SKM-1 (cell line): ENCODE measurements around the gene PELI2.
A peak's percentile ranks its signal among the peaks of the same experiment; 100 is the strongest.

Experiments
- DNase-seq: peaks from one replicate; lab custom pipeline; 2025; ENCODE audit not compliant: unreplicated experiment; lab: John Stamatoyannopoulos, UW

Gene PELI2

DNA sequence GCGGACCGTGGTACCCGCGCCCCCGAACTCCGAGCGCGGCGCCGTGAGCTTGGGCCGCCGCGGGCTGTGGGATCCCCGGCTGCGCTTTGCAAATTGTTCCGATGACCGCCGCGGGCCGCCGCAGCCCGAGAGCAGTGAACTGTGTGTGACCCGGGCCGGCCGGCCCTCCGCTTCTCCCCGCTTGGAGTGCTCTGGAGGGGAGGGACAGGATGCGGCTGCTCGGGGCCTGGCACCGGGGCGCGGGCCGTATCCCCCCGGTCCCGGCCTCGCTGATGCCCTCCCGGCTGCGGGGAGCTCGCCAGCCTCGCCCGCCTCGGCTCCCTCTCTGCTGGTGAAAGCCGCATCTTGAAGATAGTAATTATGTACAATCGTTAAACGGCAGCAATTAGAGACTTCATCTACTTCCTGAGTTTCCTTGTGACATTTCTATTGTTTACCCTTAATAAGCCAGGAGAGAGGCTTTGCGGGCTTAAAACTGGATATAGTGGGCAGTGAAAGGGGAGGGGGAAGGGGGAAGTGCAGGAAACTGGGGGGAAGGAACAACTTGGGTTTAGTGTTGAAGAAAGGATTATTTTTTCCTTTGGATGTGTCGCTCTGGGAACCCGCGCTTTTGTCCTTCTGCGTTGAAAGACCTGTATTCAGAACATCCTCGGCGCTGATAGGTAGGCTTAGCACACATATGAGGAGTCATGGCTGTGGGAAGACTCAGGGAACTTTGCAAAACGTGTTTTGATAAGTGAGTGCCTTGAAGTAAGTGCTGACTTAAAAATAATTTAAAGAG lies 1.2 kb downstream of the PELI2 start:
- DNase-seq: no peak

DNA sequence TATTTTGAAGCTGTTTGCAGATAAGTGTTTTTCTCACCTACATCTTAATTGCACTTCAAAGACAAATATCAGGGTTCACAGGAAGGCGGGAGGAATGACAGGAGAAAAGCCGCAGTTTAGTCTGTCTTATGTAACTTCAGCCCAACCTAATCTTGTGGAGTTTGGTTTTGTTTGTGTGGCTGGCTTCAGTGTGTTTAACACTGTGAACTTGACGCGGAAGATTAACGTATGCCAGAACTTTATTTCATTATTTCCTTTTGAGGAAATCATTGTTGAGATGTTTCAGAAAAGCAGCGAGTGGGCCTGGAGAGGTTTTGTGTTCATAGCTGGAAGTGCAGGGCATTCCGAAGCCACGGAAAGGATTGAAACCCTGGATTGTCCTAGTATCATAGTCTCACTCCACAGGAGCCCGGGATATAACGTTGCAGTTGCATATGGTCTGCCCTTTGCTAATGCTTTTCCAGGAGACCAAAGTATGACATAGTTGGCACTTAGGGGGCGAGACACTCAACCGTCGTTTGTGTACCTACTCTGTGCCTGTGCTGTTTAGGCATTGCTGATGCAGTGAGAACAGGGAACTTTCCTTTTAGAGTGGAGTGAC lies 2.0 kb downstream of the PELI2 start:
- DNase-seq: no peak

DNA sequence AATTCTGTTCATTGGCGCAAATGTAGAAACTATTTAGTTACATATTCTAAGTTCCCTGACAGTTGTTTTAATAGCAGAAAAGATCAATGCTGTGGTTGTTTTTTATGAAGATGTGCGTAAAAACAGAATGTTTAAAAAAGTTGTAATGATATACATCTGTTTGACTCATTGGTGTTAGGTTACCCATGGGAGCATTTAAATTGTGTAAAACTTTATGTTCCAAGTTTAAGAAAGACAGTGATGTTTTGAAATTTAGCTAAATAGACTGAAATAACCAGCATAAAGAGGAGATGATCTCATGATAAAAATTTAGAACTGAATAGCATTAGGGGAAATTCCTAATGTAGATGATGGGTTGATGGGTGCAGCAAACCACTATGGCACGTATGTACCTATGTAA lies 3.6 kb downstream of the PELI2 start:
- DNase-seq: no peak

DNA sequence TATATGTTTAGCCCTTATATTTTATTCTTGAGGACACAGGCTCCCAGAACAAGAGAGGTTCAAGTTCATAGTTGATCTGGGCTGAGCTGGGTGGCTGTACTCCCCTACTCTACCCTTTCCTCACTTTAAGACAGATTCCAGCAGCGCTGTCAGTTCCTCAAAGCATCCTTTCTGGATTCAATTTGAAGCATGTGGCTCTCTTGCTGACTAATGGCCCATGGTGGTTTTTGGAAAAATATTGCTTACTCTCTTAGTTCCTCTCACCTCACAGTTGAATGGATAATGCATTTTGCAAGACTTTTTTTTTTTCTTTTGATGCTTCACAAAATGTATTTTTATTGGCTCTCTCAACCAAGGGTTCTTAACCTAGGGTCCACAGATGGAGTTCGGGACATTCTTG lies 4.1 kb downstream of the PELI2 start:
- DNase-seq: no peak

DNA sequence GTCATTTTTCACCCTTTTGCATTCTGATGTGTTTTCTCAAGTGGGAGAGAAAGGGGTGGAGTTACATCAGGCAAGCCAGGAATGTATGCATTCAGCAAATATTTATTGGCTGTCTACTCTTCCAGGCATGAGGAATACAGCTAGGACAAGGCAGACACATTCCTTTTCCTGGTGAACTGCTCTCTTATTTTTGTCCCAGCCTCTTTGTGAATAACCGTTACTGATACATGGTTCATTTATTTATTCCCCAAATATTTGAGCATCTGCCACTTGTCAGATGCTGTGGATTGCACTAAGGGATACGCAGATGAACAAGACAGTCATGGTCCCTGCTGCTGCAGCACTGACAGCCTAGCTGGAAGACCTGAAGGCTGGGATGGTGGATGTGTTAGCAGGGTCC lies 6.1 kb downstream of the PELI2 start:
- no peak for DNase-seq

DNA sequence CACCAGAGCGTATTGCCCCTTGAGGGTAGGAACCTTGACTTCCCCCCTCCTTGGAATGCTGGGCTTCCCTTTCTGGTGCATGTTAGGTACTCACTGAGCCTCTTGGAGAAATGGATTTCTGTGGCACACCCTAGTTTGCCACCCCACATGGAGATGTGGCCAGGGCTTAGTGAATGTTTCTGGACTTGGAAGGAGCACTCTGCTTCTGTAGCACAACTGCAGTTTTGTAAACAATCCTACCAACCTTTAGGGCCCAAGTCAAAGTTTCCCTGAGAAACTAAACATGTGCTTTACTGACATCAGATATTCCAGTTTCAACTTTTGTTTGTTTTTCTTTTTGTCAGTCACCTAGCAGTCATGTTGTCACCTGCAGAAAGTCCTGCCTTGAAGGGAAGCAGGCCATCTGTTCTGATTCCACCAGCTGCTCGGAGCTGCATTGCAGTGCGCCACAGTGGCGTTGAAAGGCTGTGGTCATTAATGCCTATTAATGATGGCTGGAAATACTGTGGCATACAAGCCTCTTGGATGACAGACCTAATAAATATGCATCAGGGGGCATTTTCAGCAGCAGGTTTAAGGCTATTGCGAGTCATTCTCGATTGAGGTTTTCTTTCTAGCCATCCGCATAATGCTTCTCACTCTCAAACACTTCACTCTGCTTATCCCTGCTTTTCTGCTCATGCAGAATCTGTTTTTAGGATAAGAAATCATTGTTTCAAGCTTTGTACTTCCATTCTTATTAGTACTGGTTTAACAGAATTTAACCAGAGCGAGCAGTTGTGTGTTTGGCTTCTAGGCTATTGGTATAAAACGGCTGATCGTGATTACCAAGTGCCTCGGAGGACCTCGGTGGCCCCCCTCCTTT lies 7.8 kb downstream of the PELI2 start:
- no peak for DNase-seq

DNA sequence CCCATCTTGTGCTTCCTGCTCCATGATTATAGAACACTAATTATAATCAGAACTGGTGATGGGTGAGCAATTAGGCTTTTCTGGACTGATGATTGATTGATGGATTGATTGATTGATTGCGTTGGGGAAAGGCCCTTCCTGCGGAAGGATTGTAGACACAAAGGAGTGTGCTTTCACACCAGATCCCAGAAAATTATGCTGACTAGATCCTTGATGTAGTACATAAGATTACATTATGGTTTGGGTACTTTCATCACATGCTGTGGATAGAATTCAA lies 8.4 kb downstream of the PELI2 start:
- DNase-seq: no peak

DNA sequence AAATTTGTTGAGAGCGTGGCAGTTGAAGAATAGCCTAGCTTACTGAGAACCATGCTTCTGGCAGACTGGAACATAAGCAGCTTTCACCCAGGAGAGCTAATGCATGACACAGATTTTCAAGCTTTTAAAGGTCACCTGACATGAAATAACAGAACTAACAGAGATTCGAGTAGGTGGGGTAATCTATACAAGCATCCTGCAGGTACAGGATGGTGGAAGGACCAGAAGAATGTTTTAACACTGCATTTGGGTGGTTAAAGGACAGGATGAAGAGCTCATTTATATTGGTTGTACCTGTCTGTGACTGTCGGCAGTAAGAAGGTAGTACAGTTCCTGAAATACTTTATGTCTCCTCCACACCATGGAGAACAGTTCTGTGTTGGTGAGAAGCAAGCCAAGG lies 8.9 kb downstream of the PELI2 start:
- DNase-seq: no peak

DNA sequence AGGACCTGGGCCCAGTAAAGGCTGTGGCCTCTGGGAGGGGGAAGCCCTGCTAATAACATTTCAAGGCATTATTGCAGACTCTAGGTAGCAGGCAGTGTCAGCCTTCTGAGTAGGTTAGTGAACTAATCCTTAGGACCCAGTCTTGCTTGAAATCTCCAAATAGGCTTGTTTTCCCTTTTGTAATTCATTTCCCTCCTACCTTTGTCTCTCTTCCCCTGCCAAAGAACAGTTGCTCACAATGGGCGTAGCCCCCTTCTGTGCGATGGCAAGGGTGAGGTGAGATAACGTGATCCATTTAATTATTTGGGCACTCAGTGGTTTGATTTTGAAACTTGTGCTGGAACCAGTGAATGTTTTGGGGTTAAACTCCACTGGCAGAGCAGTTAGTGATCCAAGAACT lies 10.9 kb downstream of the PELI2 start:
- no peak for DNase-seq

DNA sequence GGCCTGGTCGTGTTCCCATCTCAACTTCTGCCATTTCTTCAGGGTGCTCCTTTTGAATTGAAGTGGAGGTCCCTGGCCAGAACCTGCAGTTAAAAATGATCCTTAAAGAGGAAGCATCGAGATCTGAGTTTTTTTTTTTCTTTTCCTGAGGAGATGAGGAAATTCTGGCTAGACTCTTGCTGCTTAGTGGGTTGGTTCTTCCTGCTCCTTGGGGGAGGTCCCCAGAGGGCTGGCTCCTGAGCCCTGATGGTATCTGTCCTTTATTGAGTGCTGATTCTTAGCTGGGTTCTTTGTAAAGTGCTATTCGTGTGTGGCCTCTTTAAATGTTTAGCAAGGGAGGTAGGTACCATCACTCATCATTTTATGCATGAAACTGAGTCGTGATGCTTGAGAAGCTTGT lies 11.7 kb downstream of the PELI2 start:
- DNase-seq: peak; percentile 17

DNA sequence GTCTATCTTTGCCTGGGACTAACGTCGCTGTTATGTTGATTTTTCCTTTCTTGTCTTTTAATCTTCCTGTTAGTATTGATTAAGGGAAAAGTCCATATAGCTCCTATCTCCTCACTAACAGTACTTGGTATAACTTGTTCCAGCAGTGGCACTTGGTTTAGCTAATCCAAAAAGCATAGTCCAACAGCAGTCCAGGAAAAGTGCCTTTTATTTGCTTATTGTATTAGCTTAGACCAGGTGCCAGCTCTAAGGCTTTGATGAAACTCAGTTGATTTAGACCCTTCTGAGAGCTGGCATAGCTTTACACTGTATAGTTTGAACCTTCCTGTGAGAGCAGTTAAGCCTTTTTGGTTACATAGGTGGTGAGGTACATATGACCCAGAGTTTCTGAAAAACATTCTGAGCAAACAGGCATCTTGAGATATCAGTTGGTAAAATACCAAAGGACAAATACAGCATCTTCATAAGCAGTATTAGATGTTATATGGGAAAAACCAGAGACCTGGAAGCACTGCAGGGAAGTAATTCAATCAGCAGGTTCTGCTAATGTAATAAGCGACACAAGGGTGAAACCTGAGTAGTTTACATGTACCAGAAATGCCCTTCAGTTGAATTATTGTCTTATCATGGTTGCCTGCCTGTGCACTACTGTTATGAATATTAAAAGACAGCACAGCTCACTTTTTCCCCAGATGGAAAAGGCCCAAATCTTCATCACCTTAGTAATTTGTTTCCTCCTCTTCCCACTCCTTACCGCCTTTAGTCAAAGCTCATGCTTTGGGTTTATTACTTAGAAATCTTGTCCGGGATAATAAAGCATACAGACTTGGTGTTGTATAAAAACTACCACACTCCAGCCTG lies 13.0 kb downstream of the PELI2 start:
- DNase-seq: no peak

DNA sequence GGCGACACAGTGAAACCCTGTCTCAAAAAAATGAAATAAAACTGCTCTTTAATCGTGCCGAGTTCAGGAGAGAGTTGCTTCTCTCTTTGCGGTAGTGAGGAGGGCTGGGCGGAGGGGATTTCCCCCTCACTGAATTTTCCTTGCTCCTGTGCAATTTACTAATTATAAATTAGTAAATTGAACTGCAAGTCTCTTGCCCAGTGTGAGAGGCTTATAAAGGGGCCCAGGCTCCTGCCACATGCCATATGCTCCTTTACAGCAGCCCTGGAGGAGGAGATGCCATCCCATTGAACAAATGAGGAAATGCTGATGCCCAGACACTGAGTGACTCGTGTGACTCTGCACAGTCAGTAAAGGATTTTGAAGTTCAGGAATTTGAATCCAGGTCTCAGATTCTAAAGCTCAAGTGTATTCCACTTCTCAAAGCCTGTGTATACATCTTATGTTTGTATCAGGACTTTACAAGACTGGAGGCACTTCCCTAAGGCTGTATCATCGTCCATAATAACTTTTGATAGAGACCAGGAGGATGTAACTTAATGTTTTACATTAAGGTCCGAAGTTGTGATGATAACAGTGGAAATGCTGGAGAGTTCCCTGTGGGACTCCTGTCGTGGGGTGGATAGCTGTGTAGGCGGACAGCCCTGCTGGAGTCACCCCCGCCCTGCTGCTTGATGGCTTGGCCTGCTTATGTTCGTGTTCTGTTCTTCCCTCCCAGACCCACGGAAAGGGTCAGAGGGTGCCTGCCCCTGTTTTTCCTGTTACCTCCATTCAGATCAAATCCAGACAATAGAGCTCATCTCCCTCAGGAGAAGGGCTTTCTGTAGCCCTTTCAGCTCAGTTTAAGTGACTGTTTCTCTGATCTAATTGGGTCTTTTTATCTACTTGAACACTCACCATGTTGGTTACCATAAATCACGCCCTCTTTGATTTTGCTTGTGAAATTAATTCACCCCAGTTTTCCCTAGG lies 13.9 kb downstream of the PELI2 start:
- no peak for DNase-seq

DNA sequence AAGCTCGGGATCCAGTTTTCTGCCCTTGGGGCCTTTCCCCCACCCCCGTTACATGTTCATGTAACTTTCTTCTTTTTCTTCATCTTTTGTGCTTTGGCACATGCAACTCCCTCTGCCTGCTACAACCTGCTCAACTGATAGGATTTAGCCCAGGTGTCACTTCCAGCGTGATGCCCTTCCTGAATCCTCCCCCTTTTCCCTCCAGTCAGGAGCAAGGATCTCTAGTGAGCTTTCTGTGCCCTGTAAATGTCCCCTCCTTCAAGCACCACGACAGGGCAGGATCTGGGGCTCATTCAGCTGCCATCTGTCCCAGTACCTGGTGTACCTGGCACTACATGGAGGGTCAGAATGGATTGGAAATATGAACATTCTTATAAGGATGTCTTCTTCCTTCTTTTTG lies 15.3 kb downstream of the PELI2 start:
- DNase-seq: no peak

DNA sequence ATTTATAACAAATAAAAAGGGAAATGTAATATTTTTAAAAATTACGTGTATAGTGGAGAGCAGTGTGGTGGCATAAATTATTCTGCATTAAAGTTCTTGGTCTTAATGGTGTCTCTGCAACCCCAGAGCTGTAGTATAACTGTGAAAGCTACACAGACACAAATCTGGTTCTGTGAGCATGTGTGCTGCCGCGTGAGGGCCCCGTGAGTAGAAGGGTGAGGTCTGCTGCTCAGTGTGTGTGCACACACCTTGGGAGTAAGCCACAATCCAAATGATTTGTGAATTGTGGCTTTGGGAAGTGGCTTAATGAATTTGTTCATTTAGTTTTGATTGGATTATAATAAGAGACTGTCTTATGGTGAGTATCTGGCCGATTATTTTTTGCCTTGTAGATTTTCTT lies 16.8 kb downstream of the PELI2 start:
- DNase-seq: no peak

DNA sequence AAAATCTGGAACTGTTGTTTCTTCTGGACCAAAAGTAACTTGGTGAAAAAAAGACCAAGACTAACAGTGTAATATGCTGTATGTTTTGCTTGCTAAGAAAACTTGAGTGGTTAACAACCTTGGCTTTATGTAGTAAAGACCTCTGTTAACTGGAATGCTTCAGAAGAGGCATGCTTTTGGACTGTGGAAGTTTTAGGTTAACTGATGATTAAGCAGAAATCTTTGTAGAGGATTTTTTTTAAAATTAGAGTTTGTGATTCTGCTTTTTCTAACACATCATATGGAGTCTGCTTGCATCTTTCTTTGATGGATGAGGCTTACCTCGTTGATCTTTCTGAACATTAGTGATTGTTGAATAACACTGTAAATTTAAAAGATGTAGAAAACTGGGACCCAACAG lies 17.5 kb downstream of the PELI2 start:
- no peak for DNase-seq

DNA sequence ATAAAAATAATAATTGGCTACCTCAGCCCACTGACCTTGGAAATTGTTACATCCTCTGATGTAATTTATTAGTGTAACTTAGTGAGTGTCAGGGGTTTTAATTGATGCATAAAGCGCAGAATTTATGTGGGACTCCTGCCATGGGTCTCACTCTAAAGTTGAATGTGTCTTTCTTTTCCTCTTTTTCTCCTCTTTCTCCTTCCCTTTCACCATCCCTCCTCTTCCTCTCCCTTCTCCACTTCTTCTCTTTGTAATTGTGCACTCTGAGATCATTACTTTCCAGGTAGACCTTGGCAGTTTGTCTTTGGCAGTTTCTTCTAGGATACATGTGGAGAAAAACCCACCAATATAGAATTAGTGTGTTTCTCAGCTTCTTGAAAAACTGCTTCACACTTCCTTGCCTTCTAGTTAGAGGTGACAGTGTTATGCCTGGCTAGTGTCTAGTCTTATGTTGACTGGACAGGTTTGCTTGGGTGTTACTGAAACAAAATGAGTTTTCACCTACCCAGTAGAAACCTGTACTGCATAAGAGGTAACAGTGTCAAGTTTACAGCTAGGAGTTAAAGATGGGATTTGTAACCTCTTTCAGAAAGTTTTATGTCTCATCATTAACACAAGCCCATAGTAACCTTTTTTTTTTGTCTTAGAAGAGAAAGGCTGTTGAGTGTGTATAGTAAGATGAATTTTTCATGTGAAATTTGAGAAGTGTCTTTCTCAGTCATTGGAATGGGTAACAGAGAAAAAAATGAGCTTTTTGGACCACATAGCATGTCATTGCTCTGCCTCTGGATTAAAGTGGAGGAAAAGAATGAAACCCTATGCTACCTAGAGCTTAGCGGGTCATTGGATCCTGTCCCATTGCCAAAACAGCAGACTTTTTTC lies 18.6 kb downstream of the PELI2 start:
- no peak for DNase-seq

DNA sequence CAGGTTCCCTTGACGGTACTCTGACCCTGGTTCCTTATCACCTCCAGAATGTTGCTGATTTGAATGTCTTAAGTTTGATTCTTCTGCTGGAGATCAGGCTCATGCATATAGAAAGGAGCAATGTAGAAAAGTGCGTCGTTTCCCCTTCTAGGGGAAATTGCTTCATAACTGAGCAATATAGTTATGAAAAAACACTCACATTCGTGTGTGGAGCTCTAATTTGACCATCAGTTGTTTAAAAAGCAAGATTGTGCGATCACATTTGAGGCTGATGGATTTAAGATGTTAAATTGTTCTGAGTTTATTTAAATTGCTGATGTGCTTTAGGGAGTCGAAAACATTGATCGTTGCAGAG lies 19.2 kb downstream of the PELI2 start:
- DNase-seq: no peak

DNA sequence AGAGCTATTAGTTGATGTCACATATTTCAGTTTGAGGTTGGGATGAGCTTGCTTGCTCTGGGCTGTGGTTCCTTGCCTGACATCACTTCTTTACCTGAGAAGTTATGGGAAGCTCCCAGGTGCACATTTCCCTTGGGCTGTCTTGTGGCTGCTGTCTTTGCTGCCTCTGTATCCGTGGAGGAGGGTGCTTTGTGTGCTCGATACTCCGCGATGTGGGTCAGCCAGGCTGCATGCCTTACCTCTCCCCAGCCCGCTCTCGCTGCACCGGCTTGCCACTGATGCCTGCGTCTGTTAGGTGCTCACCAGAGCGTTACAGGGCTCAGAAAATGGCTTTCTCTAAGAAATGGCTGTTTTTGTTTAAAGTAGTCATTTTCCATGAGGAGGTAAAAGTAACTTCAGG lies 19.6 kb downstream of the PELI2 start:
- DNase-seq: no peak

DNA sequence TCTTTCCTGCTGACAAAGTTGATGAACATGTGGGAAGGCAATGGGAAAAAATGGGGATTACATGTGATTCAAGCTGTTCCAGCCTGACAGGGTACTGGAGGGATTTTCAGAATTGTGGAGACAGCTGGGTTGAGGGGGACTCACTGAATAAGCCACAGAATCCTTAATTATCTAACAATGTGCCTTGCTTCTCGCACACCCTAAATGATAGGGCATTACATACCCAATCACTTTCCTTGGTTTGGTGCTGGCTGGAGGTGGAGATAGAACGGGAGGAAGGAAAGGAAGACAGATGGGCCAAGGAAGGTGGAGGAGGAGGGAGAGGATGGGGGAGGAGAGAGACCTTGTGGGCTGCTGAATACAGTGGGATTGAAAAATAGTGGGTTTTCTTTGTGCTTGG lies 20.7 kb downstream of the PELI2 start:
- no peak for DNase-seq
